Measurements from ENCODE around the gene PROSER1. TPM values are rescaled to one million over a fixed set of nuclear protein-coding genes. Genes with fewer than 3 reads are reported as not detected.

The PROSER1 gene
- total RNA-seq, 1 experiment from 2014 or later, result 30.1 TPM

- CTCF ChIA-PET, result interaction anchor here (0.6 to 0.7 kb wide), 6 partner anchors 10 to 828 kb away, joined by 3 to 7 read pairs (median 3); no protein-coding TSS in a partner anchor
- intact Hi-C loops (cut with micrococcal nuclease; ENCODE audit: unreplicated experiment), result loop anchor here (1.0 to 5.0 kb wide), 2 partner anchors 566 to 625 kb away; no protein-coding TSS in a partner anchor
These were observed 13.3 kb upstream of the PROSER1 start for GRCh38 chr13:39051157-39051556.

GRCh38 chr13:39049274-39049673 is 11.4 kb upstream of the PROSER1 start:
- no peak overlapping the region for H2AFZ ChIP-seq

More at GRCh38 chr13:39051157-39051556, 13.3 kb upstream of the PROSER1 start:
- H3K9me2 ChIP-seq (ENCODE audit: insufficient read depth), result no peaks in the 10 kb centered on the region
- no peak overlapping the region for H2AFZ ChIP-seq
- no peak overlapping the region for H3K4me2 ChIP-seq
- H3K27ac ChIP-seq, result no peak overlapping the region
- H3K27me3 ChIP-seq (ENCODE audit: insufficient read depth, low read depth), result no peaks in the 10 kb centered on the region
- 0 out of 2 replicates have a peak, but pooled peaks cover 3% of the 10 kb centered on the region for H3F3A ChIP-seq (ENCODE audit: insufficient read depth, low read depth)
- H4K20me1 ChIP-seq (ENCODE audit: insufficient read depth), result no peaks in the 10 kb centered on the region
- TF ChIP-seq CTCF (conservative IDR thresholded peaks at IDR 0.05) (peak; percentile 72), EZH2 (IDR thresholded peaks at IDR 0.05; ENCODE audit: low read depth) (no peak)
- no TSS peak for BruUV-seq (replicated peaks)
- peaks cover 8% of the 10 kb centered on the region; the same call in 1 of the 2 replicates for H3K4me1 ChIP-seq (replicated peaks; ENCODE audit: insufficient read depth)
- H3K9me3 ChIP-seq (ENCODE audit: insufficient read depth, low read depth), result no peaks in the 10 kb centered on the region
- no peak overlapping the region for H3K4me3 ChIP-seq
- POLR2A ChIA-PET (ENCODE audit: unreplicated experiment), result no interaction called here
- H3K79me2 ChIP-seq (ENCODE audit: low read depth), result no peaks in the 10 kb centered on the region
- DNase-seq, result peak in 1 of 2 experiments; percentile 41
- H3K36me3 ChIP-seq (ENCODE audit: low read depth), result no peaks in the 10 kb centered on the region

GRCh38 chr13:39048806-39049205 is 10.9 kb upstream of the PROSER1 start:
- POLR2A ChIA-PET (ENCODE audit: unreplicated experiment), result interaction anchor here (0.7 kb wide), 1 partner anchor 808 kb away, joined by 17 read pairs; no protein-coding TSS in a partner anchor
- 0 out of 2 replicates have a peak, but pooled peaks cover 3% of the 10 kb centered on the region for H3F3A ChIP-seq (ENCODE audit: insufficient read depth, low read depth)
- no peaks in the 10 kb centered on the region for H3K9me3 ChIP-seq (ENCODE audit: insufficient read depth, low read depth)
- no peaks in the 10 kb centered on the region for H3K79me2 ChIP-seq (ENCODE audit: low read depth)
- H3K36me3 ChIP-seq (ENCODE audit: low read depth), result no peaks in the 10 kb centered on the region
- BruUV-seq (replicated peaks), result no TSS peak
- H2AFZ ChIP-seq, result no peak overlapping the region
- intact Hi-C loops (cut with micrococcal nuclease; ENCODE audit: unreplicated experiment), result no loop called here
- TF ChIP-seq EZH2 (IDR thresholded peaks at IDR 0.05; ENCODE audit: low read depth) (no peak), CTCF (conservative IDR thresholded peaks at IDR 0.05) (no peak)
- no peak overlapping the region for H3K27ac ChIP-seq
- H3K4me1 ChIP-seq (replicated peaks; ENCODE audit: insufficient read depth), result peaks cover 8% of the 10 kb centered on the region; the same call in 1 of the 2 replicates
- no peaks in the 10 kb centered on the region for H3K9me2 ChIP-seq (ENCODE audit: insufficient read depth)
- CTCF ChIA-PET, result interaction anchor here (0.6 to 1.7 kb wide), 2 partner anchors 12 to 1937 kb away, joined by 5 to 10 read pairs; partner anchors contain the start of gene PROSER1
- H4K20me1 ChIP-seq (ENCODE audit: insufficient read depth), result no peaks in the 10 kb centered on the region
- no peaks in the 10 kb centered on the region for H3K27me3 ChIP-seq (ENCODE audit: insufficient read depth, low read depth)
- DNase-seq, result no peak
- no peak overlapping the region for H3K4me3 ChIP-seq
- H3K4me2 ChIP-seq, result no peak overlapping the region

More at GRCh38 chr13:39049274-39049673, 11.4 kb upstream of the PROSER1 start:
- H3K4me3 ChIP-seq, result no peak overlapping the region
- no peaks in the 10 kb centered on the region for H3K27me3 ChIP-seq (ENCODE audit: insufficient read depth, low read depth)
- ChIA-PET CTCF (interaction anchor here (0.6 kb wide), 1 partner anchor 1937 kb away, joined by 5 read pairs; no protein-coding TSS in a partner anchor), POLR2A (ENCODE audit: unreplicated experiment) (no interaction called here)
- no peaks in the 10 kb centered on the region for H3K36me3 ChIP-seq (ENCODE audit: low read depth)
- no peaks in the 10 kb centered on the region for H3K9me3 ChIP-seq (ENCODE audit: insufficient read depth, low read depth)
- TF ChIP-seq EZH2 (IDR thresholded peaks at IDR 0.05; ENCODE audit: low read depth) (no peak), CTCF (conservative IDR thresholded peaks at IDR 0.05) (no peak)
- no peaks in the 10 kb centered on the region for H3K79me2 ChIP-seq (ENCODE audit: low read depth)
- H4K20me1 ChIP-seq (ENCODE audit: insufficient read depth), result no peaks in the 10 kb centered on the region
- no TSS peak for BruUV-seq (replicated peaks)
- no peak overlapping the region for H3K4me2 ChIP-seq
- intact Hi-C loops (cut with micrococcal nuclease; ENCODE audit: unreplicated experiment), result no loop called here
- no peak for DNase-seq
- 0 out of 2 replicates have a peak, but pooled peaks cover 3% of the 10 kb centered on the region for H3F3A ChIP-seq (ENCODE audit: insufficient read depth, low read depth)
- peaks cover 8% of the 10 kb centered on the region; the same call in 1 of the 2 replicates for H3K4me1 ChIP-seq (replicated peaks; ENCODE audit: insufficient read depth)
- H3K9me2 ChIP-seq (ENCODE audit: insufficient read depth), result no peaks in the 10 kb centered on the region
- H3K27ac ChIP-seq, result no peak overlapping the region

All from PC-9 (cell line).